ENCODE results near the gene MAGED2. TPM values are rescaled to one million over a fixed set of nuclear protein-coding genes. Genes with fewer than 3 reads are reported as not detected.

The MAGED2 gene
- total and polyA plus RNA-seq, 2 experiments from 2014 or later, result 253 to 274 TPM

- in situ Hi-C loops (cut with MboI), result no loop called here
These were observed 612 bp downstream of the MAGED2 start for GRCh38 chrX:54808109-54808604.

GRCh38 chrX:54808605-54809483 lies 1.3 kb downstream of the MAGED2 start:
- H2AFZ ChIP-seq, result peak overlapping the region; percentile 91
- in situ Hi-C loops (cut with MboI), result no loop called here

More at GRCh38 chrX:54808109-54808604, 612 bp downstream of the MAGED2 start:
- peaks cover 37% of the 10 kb centered on the region for H3K79me2 ChIP-seq (ENCODE audit: insufficient read depth)
- H3F3A ChIP-seq (ENCODE audit: insufficient read depth), result no peaks in the 10 kb centered on the region
- peaks cover 5% of the 10 kb centered on the region; the same call in 1 of the 2 replicates for H3K4me1 ChIP-seq (ENCODE audit: insufficient read depth)
- TF ChIP-seq EZH2phosphoT487 (IDR thresholded peaks at IDR 0.05; ENCODE audit: insufficient read depth, low read depth), result no peak
- 0 to 2% methylated on average over 7 to 23 of the region's 23 CpGs for WGBS, 2 experiments (ENCODE audit: low coverage in 1 of 2, low lambda C conversion rate in 2 of 2, missing lambda C conversion rate in 2 of 2)
- H4K20me1 ChIP-seq (ENCODE audit: insufficient read depth), result no peaks in the 10 kb centered on the region
- peak overlapping the region; percentile 83 for H3K27ac ChIP-seq
- H2AFZ ChIP-seq, result peak overlapping the region; percentile 91
- H3K9me2 ChIP-seq (ENCODE audit: insufficient read depth), result no peaks in the 10 kb centered on the region
- peak; percentile 53 for DNase-seq
- peak overlapping the region; percentile 96 for H3K4me3 ChIP-seq
- H3K36me3 ChIP-seq (ENCODE audit: low read depth), result no peaks in the 10 kb centered on the region; the same call in 1 of the 2 replicates
- H3K4me2 ChIP-seq (ENCODE audit: unreplicated experiment), result peak overlapping the region; percentile 71
- H3K9ac ChIP-seq, result peak overlapping the region; percentile 98
- H3K9me3 ChIP-seq (ENCODE audit: low read depth), result no peaks in the 10 kb centered on the region
- no peaks in the 10 kb centered on the region for H3K27me3 ChIP-seq (replicated peaks; ENCODE audit: insufficient read depth)

GRCh38 chrX:54810532-54810931 lies 3.0 kb downstream of the MAGED2 start:
- no peak for DNase-seq
- Histone ChIP-seq H3K4me3 (peak overlapping the region; percentile 96), H3K4me2 (ENCODE audit: unreplicated experiment) (peak overlapping the region; percentile 83), H3F3A (ENCODE audit: insufficient read depth) (no peaks in the 10 kb centered on the region), H4K20me1 (ENCODE audit: insufficient read depth) (no peaks in the 10 kb centered on the region), H2AFZ (no peak overlapping the region), H3K36me3 (ENCODE audit: low read depth) (no peaks in the 10 kb centered on the region; the same call in 1 of the 2 replicates), H3K9me3 (ENCODE audit: low read depth) (no peaks in the 10 kb centered on the region), H3K4me1 (ENCODE audit: insufficient read depth) (peaks cover 5% of the 10 kb centered on the region; the same call in 1 of the 2 replicates), H3K9ac (peak overlapping the region; percentile 98; the same call in 1 of the 2 replicates), H3K79me2 (ENCODE audit: insufficient read depth) (peaks cover 37% of the 10 kb centered on the region), H3K9me2 (ENCODE audit: insufficient read depth) (no peaks in the 10 kb centered on the region), H3K27me3 (replicated peaks; ENCODE audit: insufficient read depth) (no peaks in the 10 kb centered on the region), H3K27ac (no peak overlapping the region)
- WGBS, 2 experiments (ENCODE audit: low coverage in 1 of 2, low lambda C conversion rate in 2 of 2, missing lambda C conversion rate in 2 of 2), result 96 to 100% methylated on average over 2 to 4 of the region's 5 CpGs
- TF ChIP-seq EZH2 (IDR thresholded peaks at IDR 0.05; ENCODE audit: insufficient read depth, poor library complexity, severe bottlenecking), result no peak
- no peak for TF ChIP-seq EZH2phosphoT487 (IDR thresholded peaks at IDR 0.05; ENCODE audit: insufficient read depth, low read depth)
- in situ Hi-C loops (cut with MboI), result no loop called here

More at GRCh38 chrX:54808605-54809483, 1.3 kb downstream of the MAGED2 start:
- TF ChIP-seq EZH2 (IDR thresholded peaks at IDR 0.05; ENCODE audit: insufficient read depth, poor library complexity, severe bottlenecking) (no peak), EZH2phosphoT487 (IDR thresholded peaks at IDR 0.05; ENCODE audit: insufficient read depth, low read depth) (no peak)
- Histone ChIP-seq H3K4me2 (ENCODE audit: unreplicated experiment) (peak overlapping the region; percentile 83), H3K36me3 (ENCODE audit: low read depth) (no peaks in the 10 kb centered on the region; the same call in 1 of the 2 replicates), H3K9me2 (ENCODE audit: insufficient read depth) (no peaks in the 10 kb centered on the region), H4K20me1 (ENCODE audit: insufficient read depth) (no peaks in the 10 kb centered on the region), H3F3A (ENCODE audit: insufficient read depth) (no peaks in the 10 kb centered on the region), H3K9ac (peak overlapping the region; percentile 98), H3K27ac (peak overlapping the region; percentile 83), H3K79me2 (ENCODE audit: insufficient read depth) (peaks cover 37% of the 10 kb centered on the region), H3K27me3 (replicated peaks; ENCODE audit: insufficient read depth) (no peaks in the 10 kb centered on the region), H3K9me3 (ENCODE audit: low read depth) (no peaks in the 10 kb centered on the region), H3K4me1 (ENCODE audit: insufficient read depth) (peaks cover 5% of the 10 kb centered on the region; the same call in 1 of the 2 replicates), H3K4me3 (peak overlapping the region; percentile 96)
- DNase-seq, result peak; percentile 95
- 1 to 4% methylated on average over 11 to 36 of the region's 38 CpGs for WGBS, 2 experiments (ENCODE audit: low coverage in 1 of 2, low lambda C conversion rate in 2 of 2, missing lambda C conversion rate in 2 of 2)

GRCh38 chrX:54811301-54811885 lies 3.8 kb downstream of the MAGED2 start:
- WGBS, 2 experiments (ENCODE audit: low coverage in 1 of 2, low lambda C conversion rate in 2 of 2, missing lambda C conversion rate in 2 of 2), result 75 to 80% methylated on average over 7 to 9 of the region's 9 CpGs
- H3K36me3 ChIP-seq (ENCODE audit: low read depth), result no peaks in the 10 kb centered on the region; the same call in 1 of the 2 replicates
- no peak overlapping the region for H2AFZ ChIP-seq
- H3K9me3 ChIP-seq (ENCODE audit: low read depth), result no peaks in the 10 kb centered on the region
- H3K4me2 ChIP-seq (ENCODE audit: unreplicated experiment), result no peak overlapping the region
- H3K9me2 ChIP-seq (ENCODE audit: insufficient read depth), result no peaks in the 10 kb centered on the region
- H4K20me1 ChIP-seq (ENCODE audit: insufficient read depth), result no peaks in the 10 kb centered on the region
- TF ChIP-seq EZH2phosphoT487 (IDR thresholded peaks at IDR 0.05; ENCODE audit: insufficient read depth, low read depth) (no peak), EZH2 (IDR thresholded peaks at IDR 0.05; ENCODE audit: insufficient read depth, poor library complexity, severe bottlenecking) (no peak)
- in situ Hi-C loops (cut with MboI), result no loop called here
- no peak overlapping the region for H3K9ac ChIP-seq
- peaks cover 3% of the 10 kb centered on the region; the same call in 1 of the 2 replicates for H3F3A ChIP-seq (ENCODE audit: insufficient read depth)
- peaks cover 5% of the 10 kb centered on the region; the same call in 1 of the 2 replicates for H3K4me1 ChIP-seq (ENCODE audit: insufficient read depth)
- H3K27ac ChIP-seq, result no peak overlapping the region
- DNase-seq, result no peak
- no peaks in the 10 kb centered on the region for H3K27me3 ChIP-seq (replicated peaks; ENCODE audit: insufficient read depth)
- no peak overlapping the region for H3K4me3 ChIP-seq
- peaks cover 37% of the 10 kb centered on the region for H3K79me2 ChIP-seq (ENCODE audit: insufficient read depth)

All from GM23248 (cell line).